ENCODE data around the gene STAT6. TPM values are rescaled to one million over a fixed set of nuclear protein-coding genes. Genes with fewer than 3 reads are reported as not detected.
"Not testable (repeated sequence)": the region's sequence is repeated elsewhere in the genome, so short reads cannot be mapped to it uniquely, and the experiment has no call there.

STAT6 gene
- total RNA-seq, 1 donor from 2014 or later: 269 TPM

- intact Hi-C loops (cut with DNase I): no loop called here
- DNase-seq (no peak), ATAC-seq (no peak)
- no peaks in the 10 kb centered on the region for H3K9me3 ChIP-seq
- no peak overlapping the region for H3K4me3 ChIP-seq
- no peaks in the 10 kb centered on the region for H3K27me3 ChIP-seq (ENCODE audit: low read depth)
- no peak for TF ChIP-seq CTCF (IDR thresholded peaks at IDR 0.05)
- no peak overlapping the region for H3K27ac ChIP-seq
- peaks cover 27% of the 10 kb centered on the region for H3K4me1 ChIP-seq
- H3K36me3 ChIP-seq: no peaks in the 10 kb centered on the region
Observed at GRCh38 chr12:57080855-57081254, 30.3 kb downstream of the STAT6 start.

GRCh38 chr12:57079821-57080220, 31.3 kb downstream of the STAT6 start:
- no peak overlapping the region for H3K4me3 ChIP-seq
- intact Hi-C loops (cut with DNase I): no loop called here
- peaks cover 19% of the 10 kb centered on the region for H3K4me1 ChIP-seq
- no peak for TF ChIP-seq CTCF (IDR thresholded peaks at IDR 0.05)
- H3K36me3 ChIP-seq: no peaks in the 10 kb centered on the region
- DNase-seq: no peak
- H3K27ac ChIP-seq: peak overlapping the region; percentile 87
- H3K27me3 ChIP-seq (ENCODE audit: low read depth): no peaks in the 10 kb centered on the region
- no peak for ATAC-seq
- no peaks in the 10 kb centered on the region for H3K9me3 ChIP-seq

DNA sequence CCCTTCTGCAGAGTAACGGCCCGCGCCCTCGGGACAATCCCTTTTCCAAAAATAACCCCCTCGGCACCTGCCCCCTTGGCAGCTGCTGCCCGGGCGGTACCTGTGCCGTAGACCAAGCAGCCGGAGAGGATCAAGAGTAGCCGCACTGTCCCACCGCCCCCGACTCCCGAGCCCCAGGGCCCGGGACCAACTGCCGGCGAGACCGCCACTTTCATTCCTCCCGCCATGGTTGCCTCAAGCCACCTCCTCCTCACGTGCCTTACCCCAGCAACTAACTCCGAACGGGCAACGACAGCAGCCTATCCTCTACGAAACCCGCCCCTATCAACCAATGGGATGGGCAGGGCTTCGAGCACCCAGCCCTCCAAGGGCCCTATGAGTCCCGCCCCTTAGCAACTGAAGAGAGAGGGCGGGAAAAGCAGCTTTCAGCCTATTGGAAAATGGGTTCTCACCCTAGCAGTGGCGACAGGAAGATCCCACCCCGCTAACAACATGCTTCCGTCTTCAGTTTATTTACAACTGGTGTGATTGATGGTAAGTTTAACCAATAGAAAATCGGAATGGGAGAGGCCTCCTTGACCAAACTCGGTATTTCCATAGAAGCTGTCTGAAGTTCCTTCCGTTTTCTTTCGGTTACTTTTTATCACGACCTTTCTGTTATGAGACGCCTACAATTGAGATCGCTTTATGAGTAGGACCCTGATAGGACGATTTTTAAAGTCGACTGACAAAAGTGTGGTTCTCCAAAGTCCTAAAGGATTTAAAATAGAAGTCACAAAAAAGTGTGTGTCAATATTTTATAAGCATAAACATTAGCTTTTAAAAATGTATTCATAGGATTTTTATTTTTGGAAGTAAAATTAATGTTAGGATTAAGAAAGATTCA, 32.4 kb downstream of the STAT6 start, which contains the start of gene NEMP1:
Gene NEMP1, minus strand, starts transcription at position 273 of the 886 bp plus-strand sequence. Its CDS starts 46 bp downstream, at position 227.
- ATAC-seq: peak; percentile 100
- Histone ChIP-seq H3K4me1 (peaks cover 19% of the 10 kb centered on the region), H3K27ac (peak within 1 kb of the TSS; percentile 87), H3K4me3 (peak within 1 kb of the TSS; percentile 98), H3K9me3 (no peaks in the 10 kb centered on the region), H3K36me3 (no peaks in the 10 kb centered on the region), H3K27me3 (ENCODE audit: low read depth) (no peaks in the 10 kb centered on the region)
- TF ChIP-seq CTCF (IDR thresholded peaks at IDR 0.05): no peak
- intact Hi-C loops (cut with DNase I): no loop called here
- DNase-seq: peak; percentile 97

DNA sequence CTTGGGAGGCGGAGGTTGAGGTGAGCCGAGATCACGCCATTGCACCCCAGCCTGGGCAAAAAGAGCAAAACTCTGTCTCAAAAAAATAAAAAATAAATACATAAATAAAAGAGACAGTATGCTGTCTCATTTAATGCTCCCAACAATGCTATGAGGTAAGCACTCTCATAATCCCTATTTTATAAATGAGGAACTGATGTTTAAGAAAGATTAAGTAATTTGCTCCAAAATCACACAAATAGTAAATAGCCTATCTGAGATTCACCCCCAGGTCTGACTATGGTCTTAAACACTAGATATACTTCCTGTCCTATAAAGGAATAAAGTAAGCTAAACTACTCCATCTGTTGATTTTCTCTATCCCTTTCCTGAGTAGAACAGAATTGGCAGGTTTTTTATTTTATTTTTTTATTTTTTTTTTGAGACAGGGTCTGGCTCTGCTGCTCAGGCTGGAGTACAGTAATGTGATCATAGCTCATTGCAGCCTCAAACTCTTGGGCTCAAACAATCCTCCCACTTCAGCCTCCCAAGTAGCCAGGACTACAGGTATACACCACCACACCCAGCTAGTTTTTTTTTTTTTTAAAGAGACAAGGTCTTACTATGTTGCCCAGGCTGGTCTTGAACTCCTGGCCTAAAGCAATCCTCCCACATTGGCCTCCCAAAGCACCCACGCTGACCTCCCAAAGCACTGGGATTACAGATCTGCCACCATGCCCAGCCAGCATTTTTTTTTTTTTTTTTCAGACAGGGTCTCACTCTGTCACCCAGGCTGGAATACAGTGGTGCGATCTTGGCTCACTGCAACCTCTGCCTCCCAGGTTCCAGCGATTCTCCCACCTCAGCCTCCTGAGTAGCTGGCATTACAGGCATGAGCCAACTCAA, 37.4 kb downstream of the STAT6 start:
- H3K27ac ChIP-seq; H3K9me3 ChIP-seq; H3K4me3 ChIP-seq; ATAC-seq; intact Hi-C loops (cut with DNase I); H3K27me3 ChIP-seq (ENCODE audit: low read depth); DNase-seq: not testable (repeated sequence)
- peaks cover 21% of the 10 kb centered on the region for H3K4me1 ChIP-seq
- H3K36me3 ChIP-seq: peaks cover 28% of the 10 kb centered on the region

DNA sequence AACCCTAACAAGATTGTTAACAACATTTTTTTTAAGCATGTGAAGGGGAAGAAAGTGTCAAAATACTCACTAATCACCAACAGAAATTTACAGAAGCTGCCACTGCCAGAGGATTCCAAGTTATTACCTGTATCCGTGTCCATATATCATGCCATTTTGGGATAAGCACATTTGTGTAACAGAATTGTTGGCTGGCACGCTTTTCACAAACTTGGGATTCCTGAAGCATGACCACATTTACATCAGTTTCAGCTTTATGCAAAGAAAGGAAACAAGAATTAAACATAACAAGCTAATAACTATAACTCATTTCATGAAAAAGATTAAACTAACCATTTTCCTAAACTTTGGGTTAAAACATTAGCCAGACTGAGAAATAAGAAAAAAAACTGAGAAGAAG, 38.5 kb downstream of the STAT6 start:
- no peak for TF ChIP-seq CTCF (IDR thresholded peaks at IDR 0.05)
- Histone ChIP-seq H3K27ac (no peak overlapping the region), H3K27me3 (ENCODE audit: low read depth) (no peaks in the 10 kb centered on the region), H3K4me1 (peaks cover 15% of the 10 kb centered on the region), H3K36me3 (peaks cover 38% of the 10 kb centered on the region), H3K9me3 (no peaks in the 10 kb centered on the region), H3K4me3 (no peak overlapping the region)
- intact Hi-C loops (cut with DNase I): no loop called here
- ATAC-seq (no peak), DNase-seq (no peak)
